Activated T-cell treated with anti-CD3 and anti-CD28 coated beads, Interleukin-2, amount 50 U/mL, for 1 hour (primary cell): ENCODE data around the gene SYT1.
"Not testable (repeated sequence)": the region's sequence is repeated elsewhere in the genome, so short reads cannot be mapped to it uniquely, and the experiment has no call there.

ENCODE experiments used
- DNase-seq: peaks from one replicate; pipeline ENCODE4 v3.0.0-alpha.2; 2020

Gene SYT1

DNA sequence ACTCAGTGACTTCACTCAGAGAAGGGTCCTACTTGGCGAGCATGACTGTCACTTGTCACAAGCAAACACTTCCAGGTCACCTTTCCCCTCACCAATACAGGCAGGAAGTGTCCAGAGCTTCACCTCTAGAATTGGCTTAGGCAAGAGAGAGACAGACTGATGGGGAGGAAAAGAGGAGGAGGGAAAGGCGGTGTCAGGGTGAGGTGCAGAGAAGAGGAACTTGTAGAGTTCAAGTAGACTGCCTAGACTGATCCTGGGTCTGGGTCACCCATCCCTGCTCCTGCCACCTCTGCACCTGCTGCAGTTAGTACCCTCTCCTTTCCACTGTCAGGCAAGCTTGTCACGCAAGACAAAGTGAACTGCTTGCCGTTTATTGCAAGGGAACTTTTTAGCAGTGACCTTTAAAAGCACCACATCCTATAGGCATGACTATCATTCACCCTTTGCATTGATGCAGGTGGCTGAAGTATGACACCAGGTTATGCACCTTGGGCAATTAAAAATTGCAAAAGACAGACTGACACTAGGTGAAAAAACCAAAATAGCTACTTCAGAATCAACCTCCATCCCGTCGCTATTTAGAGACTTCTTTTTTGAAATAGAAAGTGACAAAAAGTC, 292.4 kb downstream of the SYT1 start:
- DNase-seq: no peak

DNA sequence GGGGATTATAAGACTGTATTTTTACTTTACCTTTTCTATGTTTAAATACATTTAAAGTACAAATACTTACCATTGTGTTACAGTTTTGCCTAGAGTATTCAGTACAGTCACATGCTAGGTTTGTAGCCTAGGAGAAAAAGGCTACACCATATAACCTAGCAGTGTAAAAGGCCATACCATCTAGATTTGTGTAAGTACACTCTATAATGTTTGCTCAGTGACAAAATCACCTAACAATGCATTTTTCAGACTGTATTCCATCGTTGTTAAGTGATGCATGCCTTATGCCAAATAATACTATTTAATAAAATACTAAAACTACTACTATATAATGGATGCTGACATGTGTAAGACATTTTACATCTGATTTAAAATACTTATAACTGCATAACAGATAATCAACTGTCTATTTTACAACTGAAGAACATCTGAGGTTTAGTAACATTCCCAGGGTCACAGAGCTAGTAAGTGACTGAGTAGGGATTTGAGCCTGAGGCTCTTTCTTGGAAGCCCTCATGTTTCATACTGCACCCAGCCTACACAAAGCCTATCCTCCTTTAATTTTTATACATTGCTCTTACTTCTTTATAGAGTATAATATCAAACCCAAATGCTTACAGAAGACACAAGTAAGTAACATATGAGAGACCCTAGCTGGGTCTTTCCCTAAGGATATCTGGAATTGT, 296.8 kb downstream of the SYT1 start:
- no peak for DNase-seq

DNA sequence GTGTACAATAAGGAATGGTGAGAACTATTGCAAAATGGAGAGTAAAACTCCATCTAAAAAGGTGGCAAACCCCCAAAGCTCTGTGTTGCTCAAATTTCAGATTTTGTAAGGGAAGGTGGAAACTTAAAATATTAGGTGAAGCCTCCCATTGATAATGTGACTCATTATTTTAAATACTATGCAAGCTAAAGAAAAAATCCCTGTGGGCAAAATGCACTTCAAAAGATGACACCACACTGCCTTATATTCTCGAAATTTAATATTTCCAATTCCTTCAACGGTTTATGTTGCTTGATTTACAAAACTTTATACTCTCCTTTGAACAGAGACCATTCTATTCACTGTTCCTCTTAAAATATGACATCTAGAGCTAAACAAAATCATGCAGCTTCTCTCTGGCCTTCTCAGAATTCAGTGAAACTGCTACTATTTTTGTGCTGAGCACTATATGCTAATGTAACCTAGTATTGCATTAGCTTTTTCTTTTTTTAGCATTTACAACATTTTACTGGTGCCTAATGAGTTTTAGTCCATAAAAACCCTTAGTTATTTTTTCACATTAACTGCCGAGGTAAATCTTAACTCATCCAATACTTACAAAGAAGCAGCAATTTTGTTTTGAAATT, 297.7 kb downstream of the SYT1 start:
- DNase-seq: no peak

DNA sequence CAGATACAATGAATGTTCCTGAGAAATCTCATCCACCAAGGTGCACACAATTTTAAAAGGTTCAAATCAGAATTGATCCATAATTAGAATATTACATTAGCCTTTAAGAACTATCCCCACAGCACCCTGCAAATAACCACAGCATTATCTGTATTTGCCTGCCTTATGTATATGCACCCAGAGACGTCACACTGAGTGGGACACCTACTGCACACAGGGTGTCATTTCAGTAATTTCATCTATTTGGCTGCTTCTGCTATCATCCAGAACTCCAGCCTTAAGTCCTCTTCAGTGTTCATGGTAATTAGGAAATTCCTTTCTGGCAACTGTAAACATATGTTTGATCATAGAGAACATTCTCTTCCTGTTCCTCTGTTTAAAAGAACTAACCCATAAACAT, 298.4 kb downstream of the SYT1 start:
- DNase-seq: no peak

DNA sequence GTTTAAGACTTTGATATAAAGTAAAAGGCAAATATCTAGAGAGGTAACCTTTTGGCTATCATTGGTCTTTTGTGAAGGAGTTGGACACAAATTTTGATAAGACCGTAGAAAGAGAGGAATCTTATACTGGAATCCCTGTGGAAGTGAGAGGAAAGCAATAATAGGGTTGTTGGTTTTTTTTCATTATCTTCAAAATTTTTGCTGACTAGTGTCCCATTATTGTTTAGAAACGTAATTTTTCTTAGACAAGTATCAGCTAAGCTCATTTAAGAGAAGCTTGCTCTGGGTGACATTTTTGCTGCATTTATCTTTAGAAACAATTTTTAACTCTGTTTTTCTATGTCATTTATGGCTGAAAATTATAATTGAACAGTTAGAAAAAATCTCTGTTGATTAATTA, 300.3 kb downstream of the SYT1 start:
- DNase-seq: no peak

DNA sequence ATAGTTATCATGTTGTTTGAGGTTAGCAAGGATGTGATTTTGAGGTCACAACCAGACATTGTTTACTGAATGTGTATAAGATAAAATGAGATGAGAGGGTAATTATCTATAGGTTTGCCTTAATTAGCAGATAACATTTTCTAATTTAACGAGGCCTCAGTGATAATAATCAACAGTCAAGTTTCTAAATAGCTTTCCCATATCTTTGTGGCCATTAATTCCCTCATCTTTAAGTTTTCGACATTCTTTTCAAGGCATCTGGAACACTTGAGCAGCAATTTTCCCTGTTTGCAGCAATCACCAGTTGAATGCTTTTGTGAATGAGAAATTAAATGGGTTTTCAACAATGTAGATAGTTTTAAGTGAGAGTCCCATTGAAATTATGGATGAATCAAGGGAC, 304.1 kb downstream of the SYT1 start:
- DNase-seq: no peak

DNA sequence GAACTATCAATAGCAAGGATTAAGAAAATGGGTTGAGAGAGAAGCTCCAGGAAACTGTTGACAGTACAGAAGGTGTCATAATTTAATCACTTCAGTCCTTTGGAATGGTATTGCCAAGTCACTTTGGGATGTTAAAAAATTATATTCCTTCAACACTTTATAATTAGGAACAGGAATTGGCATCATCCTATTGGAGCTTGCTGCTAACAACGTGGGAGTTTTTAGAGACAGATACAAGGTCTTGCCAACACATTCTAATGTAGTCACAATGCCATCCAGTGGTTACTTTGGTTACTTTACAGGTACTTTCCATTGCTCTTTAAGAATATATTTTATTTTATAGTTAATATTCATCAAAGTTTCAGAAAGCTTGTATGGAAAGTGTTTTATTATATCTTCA, 310.1 kb downstream of the SYT1 start:
- DNase-seq: no peak

DNA sequence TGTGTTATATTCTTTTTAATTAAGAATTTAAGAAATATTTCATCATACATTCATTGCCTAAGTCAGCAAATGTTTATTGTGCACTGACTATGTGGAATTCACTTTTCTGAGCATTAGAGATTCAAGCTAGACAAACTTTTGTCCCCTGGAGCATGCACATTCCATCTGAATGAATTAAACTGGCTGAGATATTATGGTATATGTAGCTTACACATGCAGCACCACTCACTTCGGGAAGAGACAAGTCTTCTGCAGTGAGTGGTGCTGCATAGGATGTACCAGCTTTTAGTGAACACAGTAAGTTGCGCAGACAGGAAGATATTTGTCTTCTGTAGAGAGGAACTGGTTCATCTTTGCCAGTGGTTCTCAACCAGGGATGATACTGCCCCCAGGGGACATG, 318.4 kb downstream of the SYT1 start:
- DNase-seq: no peak

DNA sequence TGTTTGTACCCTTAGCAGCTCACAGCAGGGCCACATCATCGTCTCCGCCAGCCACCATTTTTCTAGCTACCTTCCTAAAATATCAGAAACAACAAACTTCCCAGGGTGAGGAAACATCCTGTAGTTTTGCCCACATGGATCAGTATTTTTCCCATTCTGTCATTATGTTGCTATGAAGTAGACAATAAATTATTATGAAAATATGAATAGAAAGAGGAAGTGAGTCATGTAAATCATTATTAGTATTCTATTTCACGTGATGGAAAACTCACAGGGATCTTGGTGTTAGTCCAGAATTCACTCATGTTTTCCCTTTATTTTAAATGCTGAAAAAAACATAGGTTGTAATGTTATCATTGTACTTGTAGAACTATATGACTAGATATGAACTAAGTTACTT, 319.4 kb downstream of the SYT1 start:
- DNase-seq: no peak

DNA sequence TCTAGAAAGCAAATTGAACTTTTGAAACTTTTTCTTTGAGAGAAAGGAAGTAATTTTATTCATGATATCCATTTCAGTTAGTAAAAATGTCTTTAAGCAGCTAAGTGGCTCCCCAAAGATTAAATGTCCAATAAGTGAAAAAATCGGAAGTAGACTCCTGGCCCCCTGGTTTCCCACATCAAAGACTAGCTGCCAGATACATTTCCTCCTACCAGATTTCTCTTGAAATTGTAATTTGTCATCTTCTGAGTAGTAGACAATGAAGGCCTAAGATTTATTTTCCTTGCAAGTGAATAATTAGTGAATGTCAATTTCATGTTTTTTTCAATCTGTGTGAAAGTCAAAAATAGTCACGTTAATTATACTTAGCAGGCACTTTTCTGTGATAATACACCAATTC, 321.9 kb downstream of the SYT1 start:
- DNase-seq: no peak

DNA sequence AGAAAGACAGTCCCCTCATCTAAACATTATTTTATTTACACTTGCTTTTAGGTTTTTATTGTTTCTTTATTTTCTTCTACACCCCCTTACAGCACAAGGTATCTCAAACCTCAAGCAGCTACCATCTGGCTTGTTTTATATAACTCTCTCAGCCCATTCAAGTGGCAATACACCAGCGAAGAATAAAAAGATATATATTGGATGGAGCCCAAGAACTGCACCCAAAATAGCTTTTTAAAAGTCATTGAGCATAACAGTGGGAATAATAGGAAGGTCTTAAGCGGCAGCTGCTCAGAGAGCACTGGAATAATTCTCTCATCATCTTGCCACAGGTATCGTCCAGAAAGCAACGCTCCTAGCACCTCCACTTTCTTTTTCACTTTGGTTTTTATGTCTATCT, 322.5 kb downstream of the SYT1 start:
- DNase-seq: no peak

DNA sequence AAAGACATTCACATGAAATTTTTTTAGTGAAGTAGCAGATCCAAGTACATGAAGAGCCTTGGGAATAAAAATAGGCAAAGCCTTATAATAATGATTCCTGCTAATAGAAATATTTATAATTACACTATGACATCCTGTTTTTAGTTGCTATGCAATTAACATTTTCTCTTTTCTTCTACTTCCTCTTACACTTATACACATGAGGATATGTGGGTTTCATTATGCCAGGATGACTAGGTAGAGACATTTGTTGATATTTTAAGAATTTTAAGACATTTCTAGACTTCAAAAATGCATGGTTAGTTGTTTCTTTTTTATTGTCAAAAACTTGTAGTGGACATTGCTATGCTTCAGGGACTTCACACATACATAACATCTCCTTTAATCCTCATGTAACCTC, 326.8 kb downstream of the SYT1 start:
- no peak for DNase-seq

DNA sequence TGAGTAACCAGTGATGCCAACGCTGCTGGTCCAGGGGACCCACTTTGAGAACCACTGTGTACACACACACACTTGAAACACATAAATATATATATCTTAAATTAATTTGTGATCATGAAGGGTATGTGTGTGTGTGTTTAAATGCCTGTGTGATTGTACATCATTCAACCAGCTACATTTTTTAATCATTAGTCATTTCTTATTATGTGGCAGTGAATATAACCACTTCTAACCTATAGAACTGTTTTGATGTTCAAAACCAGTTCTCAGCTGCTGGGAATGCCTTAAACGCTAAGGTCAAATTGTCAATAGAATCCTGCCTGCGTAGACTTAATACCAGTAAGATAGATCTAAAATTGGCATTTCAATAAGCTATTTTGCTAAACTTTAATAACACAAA, 330.0 kb downstream of the SYT1 start:
- DNase-seq: no peak

DNA sequence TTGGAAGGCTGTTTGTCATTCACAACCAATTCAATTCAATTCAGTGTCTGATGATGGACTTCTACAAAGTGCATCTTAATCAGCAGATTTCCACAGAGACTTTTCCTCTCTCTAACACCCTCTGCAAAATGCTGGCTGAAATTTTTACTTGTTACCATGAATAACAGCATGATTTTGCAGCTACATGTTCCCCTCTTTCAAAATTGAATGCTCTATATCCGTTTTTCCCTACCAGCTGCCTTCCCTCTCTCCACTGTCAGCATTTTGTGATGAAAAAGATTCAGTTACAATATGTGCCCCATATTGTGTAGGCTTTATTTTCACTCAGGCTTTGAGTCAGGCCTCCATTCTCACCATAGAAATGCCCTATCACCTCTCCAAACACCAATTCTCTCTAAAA, 334.6 kb downstream of the SYT1 start:
- no peak for DNase-seq

DNA sequence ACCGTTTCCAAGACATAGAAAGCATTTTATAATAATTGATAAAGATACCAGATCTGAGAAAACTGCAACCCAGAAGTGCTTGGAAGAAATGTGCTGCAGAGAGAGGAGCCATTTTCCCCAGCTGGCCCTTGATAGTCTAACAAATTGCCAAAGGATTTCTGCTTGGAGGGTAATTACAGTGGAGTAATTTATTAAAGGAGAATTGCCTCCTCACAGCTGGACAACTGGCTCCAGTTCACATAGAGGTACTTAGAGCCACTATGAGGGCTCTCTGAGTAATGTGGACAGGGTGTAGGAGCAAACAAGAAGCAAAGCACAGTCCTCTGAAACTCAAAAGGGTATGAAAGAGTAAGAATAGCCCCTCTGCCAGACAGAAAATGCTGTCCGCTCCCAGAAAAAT, 335.6 kb downstream of the SYT1 start:
- no peak for DNase-seq

DNA sequence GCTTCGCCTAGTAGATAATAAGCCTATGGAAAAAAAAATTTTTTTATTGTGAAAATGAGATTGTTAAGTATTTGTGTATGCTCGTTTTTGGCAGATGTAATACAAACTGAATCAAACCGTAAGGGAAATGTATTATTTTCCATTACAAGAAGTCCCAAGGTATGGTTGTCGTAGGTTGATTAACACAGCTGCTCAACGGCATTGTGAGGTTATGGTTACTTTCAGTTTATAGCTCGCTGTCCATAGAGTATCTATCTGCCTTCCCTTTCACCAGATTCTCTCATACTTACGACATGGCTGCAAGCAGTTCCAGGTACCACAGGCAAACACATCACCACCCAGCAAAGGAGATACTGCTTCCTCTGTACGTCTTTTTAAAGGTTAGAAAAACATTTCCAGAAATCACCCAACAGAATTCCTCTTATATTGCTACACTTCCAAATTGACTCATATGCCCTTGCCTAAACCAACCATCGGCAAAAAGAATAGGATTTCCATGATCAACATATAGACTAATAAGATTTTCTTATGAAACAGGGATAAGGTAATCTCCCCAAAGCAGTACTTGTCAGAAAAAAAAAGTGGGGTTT, 338.6 kb downstream of the SYT1 start:
- DNase-seq: no peak

DNA sequence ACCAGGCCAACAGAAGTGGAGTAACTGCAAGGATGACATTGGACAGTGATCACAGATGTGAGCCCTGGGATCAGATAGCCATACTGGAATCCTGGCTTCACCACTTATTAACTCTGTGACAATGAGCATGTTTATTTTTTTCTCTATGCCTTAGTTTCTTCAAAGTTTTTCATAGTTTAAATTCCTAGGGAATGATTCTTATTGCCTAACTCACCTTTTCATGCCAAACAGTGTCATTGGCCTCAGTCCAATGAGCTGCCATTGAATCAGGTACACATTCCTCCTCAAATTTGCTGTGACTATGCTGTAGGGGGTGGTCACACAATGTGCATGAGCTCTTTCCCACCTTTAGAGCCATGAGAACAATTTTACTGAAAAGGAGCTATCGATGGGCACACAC, 342.3 kb downstream of the SYT1 start:
- DNase-seq: no peak

DNA sequence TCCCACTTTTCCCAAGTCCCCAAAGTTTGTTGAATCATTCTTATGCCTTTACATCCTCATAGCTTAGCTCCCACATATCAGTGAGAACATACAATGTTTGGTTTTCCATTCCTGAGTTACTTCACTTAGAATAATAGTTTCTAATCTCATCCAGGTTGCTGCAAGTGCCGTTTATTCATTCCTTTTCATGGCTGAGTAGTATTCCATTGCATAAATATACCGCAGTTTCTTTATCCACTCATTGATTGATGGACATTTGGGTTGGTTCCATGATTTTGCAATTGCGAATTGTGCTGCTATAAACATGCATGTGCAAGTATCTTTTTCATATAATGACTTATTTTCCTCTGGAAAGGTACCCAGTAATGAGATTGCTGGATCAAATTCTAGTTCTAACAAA, 345.8 kb downstream of the SYT1 start:
- not testable (repeated sequence) for DNase-seq

DNA sequence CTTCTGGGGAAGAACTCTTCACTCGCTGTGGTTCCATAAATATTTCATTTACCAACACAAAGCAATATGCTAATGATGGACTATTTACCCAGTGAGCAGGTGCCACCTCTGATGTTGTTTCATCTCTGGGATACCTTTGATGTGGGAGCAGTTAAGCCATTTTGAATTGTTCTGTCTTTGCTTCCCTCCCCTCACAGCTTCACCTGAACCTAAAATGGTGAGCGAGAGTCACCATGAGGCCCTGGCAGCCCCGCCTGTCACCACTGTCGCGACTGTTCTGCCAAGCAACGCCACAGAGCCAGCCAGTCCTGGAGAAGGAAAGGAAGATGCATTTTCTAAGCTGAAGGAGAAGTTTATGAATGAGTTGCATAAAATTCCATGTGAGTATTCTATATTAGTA, 352.7 kb downstream of the SYT1 start:
- no peak for DNase-seq

DNA sequence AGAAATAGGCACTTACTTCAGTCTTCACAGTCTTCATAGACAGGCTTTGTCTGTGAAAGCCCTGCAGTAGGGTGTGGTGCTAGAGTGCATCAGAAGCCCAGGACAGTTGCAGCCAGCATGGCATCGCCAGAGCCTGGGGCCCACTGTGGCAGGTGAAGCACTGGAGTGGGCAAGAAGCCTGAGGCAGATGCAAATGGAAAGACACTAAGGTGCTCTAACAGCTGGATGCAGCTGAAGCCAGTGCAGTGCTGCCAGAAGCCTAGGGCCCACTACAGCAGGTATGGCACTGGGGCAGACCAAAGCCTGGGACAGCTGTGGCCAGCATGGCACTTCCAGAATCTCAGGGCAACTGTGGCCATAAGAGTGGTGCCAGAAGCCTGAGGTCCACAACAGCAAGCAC, 358.6 kb downstream of the SYT1 start:
- no peak for DNase-seq

DNA sequence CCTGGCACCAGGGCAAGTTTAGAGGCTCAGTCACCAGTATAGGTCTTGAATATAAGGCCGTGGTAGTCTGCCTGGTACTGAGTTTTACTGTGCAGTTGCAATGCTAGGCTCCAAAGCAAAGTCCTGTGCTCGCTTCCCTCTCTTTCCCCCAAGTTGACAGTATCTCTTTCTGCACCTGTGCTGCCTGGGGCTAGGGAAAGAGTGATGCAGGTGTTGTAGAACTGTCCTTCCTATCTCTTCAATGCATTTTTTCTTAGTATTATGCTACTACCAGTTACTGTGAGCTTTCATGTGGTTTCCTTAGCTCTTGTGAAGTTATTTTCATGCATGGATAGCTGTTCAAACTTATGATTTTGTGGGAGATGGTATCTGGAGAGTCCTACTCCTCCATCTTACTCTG, 359.2 kb downstream of the SYT1 start:
- DNase-seq: no peak

DNA sequence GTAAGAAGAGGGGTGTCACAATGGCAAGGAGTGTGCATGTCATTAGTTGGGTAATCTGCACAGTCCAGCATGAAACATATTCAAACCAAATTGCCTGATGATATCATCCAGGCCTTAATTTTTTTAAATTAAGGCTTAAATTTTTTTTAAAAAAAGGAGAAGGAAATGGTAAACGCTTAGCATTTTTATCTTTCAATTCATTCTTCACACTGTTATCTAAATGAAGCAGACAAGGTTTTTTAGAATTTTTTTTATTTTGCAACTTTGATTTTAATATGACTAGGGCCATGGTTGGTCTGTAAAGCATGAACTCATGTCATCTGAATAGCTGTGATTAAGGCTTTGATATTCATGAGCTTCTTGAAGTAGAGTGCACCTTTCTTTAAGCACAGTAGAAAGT, 362.5 kb downstream of the SYT1 start:
- DNase-seq: no peak

DNA sequence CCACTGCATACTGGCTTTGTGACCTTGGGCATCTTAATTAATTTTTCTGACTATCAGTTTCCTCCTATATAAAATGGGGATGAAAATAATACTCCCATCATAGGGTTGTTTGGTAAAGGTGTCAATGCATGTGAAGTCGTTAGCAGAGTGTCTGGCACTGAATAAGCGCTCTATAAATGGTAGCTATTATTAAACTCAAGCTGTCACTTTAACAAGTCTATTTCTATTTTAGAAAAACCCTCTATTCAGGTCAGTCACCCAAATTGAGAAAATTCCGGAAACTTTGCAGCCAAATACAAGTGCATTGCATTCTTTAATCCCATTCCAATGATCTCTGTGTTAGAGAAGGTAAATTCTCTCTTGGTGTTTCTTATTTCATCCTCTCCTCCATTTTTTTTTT, 363.1 kb downstream of the SYT1 start:
- DNase-seq: no peak

DNA sequence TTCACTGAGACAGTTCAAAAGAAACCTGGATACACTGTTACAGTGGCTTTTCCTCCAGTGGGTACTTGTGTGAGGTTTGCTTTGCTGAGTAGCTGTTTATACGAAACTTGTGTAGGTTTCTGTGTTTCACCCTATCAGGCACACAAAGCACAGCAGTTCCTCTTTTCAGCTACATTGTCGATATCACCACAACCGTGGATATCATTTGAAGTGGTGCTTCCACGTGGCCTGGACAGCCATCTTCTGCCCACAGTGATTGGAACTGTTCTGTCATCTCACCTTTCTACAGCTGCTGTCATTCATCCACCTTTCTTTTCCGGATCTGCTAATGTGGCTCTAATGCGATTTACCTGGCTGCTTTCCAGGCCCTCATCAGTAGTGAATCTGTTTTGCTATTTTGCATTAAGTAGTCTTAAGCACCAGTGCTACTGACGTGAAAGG, 368.8 kb downstream of the SYT1 start:
- no peak for DNase-seq
